Neutrophil (primary cell): ENCODE measurements around the gene KLK12.

Experiments used
- H3K27ac ChIP-seq: fragments of 200-600 bp; sonication (generic); 2 replicates; pipeline ENCODE4 v1.5.1; 2016; ENCODE audit warnings: mild to moderate bottlenecking, moderate library complexity
- H3K27me3 ChIP-seq: fragments of 200-600 bp; sonication (generic); 2 replicates; pipeline ENCODE4 v1.6.0; 2016; ENCODE audit warnings: mild to moderate bottlenecking
- H3K36me3 ChIP-seq: fragments of 200-600 bp; sonication (generic); 2 replicates; pipeline ENCODE4 v1.5.1; 2017
- H3K4me1 ChIP-seq, 2 experiments: fragments of 200-600 bp in 1 of 2; sonication (generic) in 1 of 2; 1 replicate in 1 of 2; 2 replicates in 1 of 2; pipeline versions ENCODE4 v1.5.1 to v1.6.1; 2013 to 2016; ENCODE audit warnings: low read depth in 1 of 2, low read length in 1 of 2, mild to moderate bottlenecking in 1 of 2, moderate library complexity in 1 of 2; ENCODE audit not compliant: control insufficient read depth in 1 of 2, insufficient read depth in 1 of 2
- H3K4me3 ChIP-seq, 2 experiments: fragments of 200-600 bp in 1 of 2; sonication (generic) in 1 of 2; 1 replicate in 1 of 2; 2 replicates in 1 of 2; pipeline ENCODE4 v1.5.1; 2013 to 2016; ENCODE audit warnings: low read depth in 1 of 2, low read length in 1 of 2, mild to moderate bottlenecking in 1 of 2, moderate library complexity in 1 of 2
- H3K9me3 ChIP-seq: fragments of 200-600 bp; sonication (generic); 2 replicates; pipeline ENCODE4 v1.5.1; 2016
- CTCF ChIP-seq: fragments of 200-600 bp; sonication (generic); IDR thresholded peaks from 2 replicates; pipeline ENCODE4 v1.5.1; 2016; ENCODE audit warnings: antibody characterized with exemption

Gene KLK12

GRCh38 chr19:51007488-51007887 is 27.3 kb downstream of the KLK12 start:
- H3K4me1 ChIP-seq: no peaks in the 10 kb centered on the region
- H3K27ac ChIP-seq: no peak overlapping the region
- no peaks in the 10 kb centered on the region for H3K9me3 ChIP-seq
- TF ChIP-seq CTCF: no peak
- H3K36me3 ChIP-seq: no peaks in the 10 kb centered on the region
- peaks cover 29% of the 10 kb centered on the region for H3K27me3 ChIP-seq
- no peak overlapping the region for H3K4me3 ChIP-seq

- no peak for TF ChIP-seq CTCF
- Histone ChIP-seq H3K9me3 (no peaks in the 10 kb centered on the region), H3K27ac (no peak overlapping the region)
These were observed 28.4 kb downstream of the KLK12 start for GRCh38 chr19:51006406-51006805.

GRCh38 chr19:51005248-51005647 is 29.6 kb downstream of the KLK12 start:
- Histone ChIP-seq H3K4me3 (no peak overlapping the region), H3K27me3 (peaks cover 44% of the 10 kb centered on the region), H3K36me3 (no peaks in the 10 kb centered on the region), H3K4me1 (no peaks in the 10 kb centered on the region), H3K27ac (no peak overlapping the region), H3K9me3 (no peaks in the 10 kb centered on the region)
- TF ChIP-seq CTCF: no peak

More at GRCh38 chr19:51006406-51006805, 28.4 kb downstream of the KLK12 start:
- peaks cover 39% of the 10 kb centered on the region for H3K27me3 ChIP-seq
- H3K4me1 ChIP-seq: no peaks in the 10 kb centered on the region
- no peaks in the 10 kb centered on the region for H3K36me3 ChIP-seq
- H3K4me3 ChIP-seq: no peak overlapping the region

GRCh38 chr19:51003316-51003715 is 31.5 kb downstream of the KLK12 start:
- Histone ChIP-seq H3K27ac (no peak overlapping the region), H3K9me3 (no peaks in the 10 kb centered on the region), H3K27me3 (peaks cover 35% of the 10 kb centered on the region), H3K36me3 (no peaks in the 10 kb centered on the region), H3K4me3 (no peak overlapping the region), H3K4me1 (no peaks in the 10 kb centered on the region)
- no peak for TF ChIP-seq CTCF

- no peak overlapping the region for H3K4me3 ChIP-seq
- no peaks in the 10 kb centered on the region for H3K4me1 ChIP-seq
- TF ChIP-seq CTCF: no peak
- no peaks in the 10 kb centered on the region for H3K36me3 ChIP-seq
- no peak overlapping the region for H3K27ac ChIP-seq
- H3K27me3 ChIP-seq: peaks cover 35% of the 10 kb centered on the region
- no peaks in the 10 kb centered on the region for H3K9me3 ChIP-seq
These were observed 32.1 kb downstream of the KLK12 start for GRCh38 chr19:51002542-51003311.
